Hematopoietic multipotent progenitor cell treated with erythropoietin and hydrocortisone succinate and interleukin-3 and kit ligand, for 15 days (in vitro differentiated cells): ENCODE results near the gene MUC5B.
"Not testable (repeated sequence)": the region's sequence is repeated elsewhere in the genome, so short reads cannot be mapped to it uniquely, and the experiment has no call there.

ENCODE experiments used
- DNase-seq: peaks from one replicate; pipeline ENCODE4 v3.0.0-alpha.2; 2015; ENCODE audit warnings: low spot score

Gene MUC5B

DNA sequence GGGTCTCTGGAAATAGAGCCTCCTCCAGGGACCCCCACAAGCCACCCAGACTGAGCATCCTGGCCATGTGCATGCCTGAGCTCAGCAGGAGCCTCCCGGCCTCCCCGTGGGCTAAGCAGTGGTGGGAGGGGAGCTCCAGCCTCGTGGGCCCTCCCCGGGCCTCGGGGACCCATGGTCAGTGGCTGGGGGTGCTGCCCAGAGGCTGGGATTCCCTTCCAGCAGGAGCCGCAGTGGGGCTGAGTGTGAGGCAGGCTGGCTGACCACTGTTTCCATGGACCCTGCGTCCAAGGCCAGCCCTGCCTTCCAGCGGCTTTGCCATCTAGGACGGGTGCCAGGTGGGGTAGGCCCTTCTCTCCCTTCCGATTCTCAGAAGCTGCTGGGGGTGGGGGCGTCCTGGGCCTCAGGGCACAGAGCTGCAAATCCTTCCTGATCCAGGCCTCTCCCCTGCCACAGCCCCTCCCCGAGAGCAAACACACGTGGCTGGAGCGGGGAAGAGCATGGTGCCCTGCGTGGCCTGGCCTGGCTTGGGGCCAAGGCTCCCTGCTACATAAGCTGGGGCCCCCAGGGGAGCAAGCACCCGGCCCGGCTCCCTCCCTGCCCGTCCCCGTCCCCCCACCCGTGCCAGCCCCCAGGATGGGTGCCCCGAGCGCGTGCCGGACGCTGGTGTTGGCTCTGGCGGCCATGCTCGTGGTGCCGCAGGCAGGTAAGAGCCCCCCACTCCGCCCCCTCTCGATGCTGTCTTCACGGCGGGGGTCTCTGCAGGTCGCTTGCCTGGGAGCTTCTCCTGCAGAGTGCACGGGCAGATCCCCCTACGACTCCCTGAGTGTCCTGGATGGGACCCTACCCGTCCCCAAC, at the start of gene MUC5B:
TSS of gene MUC5B (plus strand) at position 576 of the 855 bp plus-strand sequence. CDS start at position 634, 58 bp downstream.
- no peak for DNase-seq

- not testable (repeated sequence) for DNase-seq
These were observed 49.5 kb upstream of the MUC5B start for GRCh38 chr11:1173396-1173795.

DNA sequence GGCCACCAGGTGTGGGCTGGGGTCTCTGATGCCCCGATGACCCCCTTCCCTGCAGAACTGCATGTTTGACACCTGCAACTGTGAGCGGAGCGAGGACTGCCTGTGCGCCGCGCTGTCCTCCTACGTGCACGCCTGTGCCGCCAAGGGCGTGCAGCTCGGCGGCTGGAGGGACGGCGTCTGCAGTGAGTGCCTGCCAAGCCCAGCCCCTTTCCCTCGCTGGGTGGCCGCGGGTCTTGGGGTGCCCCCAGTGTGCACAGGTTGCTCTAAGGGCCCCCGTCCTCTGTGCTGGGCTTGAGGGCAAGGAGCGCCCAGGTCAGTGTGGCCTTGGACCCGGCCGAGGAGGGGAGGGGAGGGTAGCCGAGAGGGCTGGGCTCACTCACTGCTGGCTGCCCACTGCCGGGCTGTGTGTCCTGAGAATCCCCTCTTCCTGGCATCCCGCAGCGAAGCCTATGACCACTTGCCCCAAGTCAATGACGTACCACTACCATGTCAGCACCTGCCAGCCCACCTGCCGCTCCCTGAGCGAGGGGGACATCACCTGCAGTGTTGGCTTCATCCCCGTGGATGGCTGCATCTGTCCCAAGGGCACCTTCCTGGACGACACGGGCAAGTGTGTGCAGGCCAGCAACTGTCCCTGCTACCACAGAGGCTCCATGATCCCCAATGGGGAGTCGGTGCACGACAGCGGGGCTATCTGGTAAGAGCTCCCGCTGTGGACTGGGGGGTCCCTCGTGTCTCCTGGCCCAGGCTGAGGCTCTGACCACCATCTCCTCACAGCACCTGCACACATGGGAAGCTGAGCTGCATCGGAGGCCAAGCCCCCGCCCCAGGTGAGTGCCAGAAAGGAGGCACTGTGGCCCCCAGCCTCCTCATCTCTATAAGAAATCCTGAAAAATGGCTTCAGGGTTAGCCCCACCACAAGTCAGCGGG, 48.2 kb upstream of the MUC5B start:
- no peak for DNase-seq

DNA sequence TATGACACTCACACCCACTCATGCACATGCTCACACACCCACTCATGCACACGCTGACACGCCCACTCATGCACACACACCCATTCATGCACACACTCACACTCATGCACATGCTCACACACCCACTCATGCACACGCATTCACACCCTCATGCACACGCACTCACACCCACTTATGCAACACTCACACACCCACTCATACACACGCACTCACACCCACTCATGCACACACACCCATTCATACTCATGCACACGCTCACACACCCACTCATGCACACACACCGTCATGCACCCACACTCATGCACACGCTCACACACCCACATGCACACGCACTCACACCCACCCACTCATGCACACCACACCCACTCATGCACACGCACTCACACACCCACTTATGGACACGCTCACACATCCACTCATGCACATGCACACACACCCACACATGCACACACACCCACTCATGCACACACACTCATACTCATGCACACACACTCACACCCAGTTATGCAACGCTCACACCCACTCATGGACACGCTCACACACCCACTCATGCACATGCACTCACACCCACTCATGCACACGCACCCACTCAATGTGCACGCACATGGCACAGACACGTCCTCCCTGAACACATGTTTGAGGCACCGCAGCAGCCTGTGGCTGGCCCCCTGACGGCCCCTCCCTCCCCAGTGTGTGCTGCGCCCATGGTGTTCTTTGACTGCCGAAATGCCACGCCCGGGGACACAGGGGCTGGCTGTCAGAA, 47.2 kb upstream of the MUC5B start:
- no peak for DNase-seq

DNA sequence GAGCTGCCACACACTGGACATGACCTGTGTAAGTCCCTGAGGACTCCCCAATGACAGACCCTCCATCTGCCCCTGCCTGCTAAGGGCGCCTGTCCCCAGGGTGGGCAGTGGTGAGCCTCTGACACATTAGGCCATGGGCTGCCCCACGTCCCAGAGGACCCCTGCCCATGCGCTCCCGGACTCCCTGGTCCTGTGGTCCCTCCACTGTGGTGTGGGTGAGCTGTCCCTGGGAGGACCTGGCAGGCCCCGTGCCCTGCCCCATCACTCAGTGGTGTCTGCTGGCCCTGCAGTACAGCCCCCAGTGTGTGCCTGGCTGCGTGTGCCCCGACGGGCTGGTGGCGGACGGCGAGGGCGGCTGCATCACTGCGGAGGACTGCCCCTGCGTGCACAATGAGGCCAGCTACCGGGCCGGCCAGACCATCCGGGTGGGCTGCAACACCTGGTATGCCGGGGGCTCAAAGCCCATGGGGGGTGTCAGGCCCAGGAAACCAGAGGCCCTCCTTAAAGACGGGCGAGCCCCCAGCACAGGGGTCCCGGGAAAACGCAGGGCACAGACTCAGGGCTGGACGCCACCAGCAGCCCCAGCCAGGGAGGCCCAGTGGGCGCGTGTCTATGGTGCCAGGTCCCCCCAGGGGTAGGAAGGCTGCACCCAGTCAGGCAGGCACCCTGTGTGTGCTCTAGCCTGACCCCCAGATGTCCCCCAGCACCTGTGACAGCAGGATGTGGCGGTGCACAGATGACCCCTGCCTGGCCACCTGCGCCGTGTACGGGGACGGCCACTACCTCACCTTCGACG, 46.4 kb upstream of the MUC5B start:
- DNase-seq, result no peak

DNA sequence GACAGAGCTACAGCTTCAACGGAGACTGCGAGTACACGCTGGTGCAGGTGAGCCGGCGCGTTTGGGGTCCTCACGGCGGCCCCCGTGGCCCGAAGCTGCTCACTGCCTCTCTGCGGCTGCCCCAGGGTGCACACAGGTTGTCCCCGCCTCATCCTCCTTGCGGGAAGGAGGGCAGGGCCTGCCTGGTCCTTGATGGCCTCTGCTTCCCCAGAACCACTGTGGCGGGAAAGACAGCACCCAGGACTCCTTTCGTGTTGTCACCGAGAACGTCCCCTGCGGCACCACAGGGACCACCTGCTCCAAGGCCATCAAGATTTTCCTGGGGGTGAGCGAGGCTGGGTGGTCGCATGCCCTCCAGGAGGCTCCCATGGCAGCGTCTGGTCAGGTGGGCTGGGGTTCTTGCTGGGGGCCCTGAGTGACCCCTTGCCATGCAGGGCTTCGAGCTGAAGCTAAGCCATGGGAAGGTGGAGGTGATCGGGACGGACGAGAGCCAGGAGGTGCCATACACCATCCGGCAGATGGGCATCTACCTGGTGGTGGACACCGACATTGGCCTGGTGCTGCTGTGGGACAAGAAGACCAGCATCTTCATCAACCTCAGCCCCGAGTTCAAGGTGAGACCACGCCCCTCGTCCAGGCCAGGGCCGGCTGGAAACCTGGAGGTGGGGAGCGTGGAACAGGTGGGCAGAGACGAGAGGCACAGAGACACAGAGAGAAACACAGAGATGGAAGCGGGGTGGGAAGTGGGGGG, 45.7 kb upstream of the MUC5B start:
- DNase-seq, result no peak

DNA sequence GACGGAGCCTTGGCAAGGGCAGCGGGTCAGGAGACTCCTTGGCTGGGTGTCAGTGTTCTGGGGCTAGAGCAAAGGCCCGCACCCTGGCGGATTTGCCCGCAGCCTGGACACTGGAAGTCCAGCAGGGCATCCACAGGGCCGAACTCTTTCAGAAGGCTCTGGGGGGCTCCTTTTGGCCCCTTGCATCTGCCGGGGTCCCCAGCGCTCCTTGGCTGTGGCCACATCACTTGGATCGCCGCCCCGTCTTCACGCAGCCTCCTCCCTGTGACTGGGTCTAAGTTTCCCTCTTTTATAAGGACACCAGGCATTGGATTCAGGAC, 45.1 kb upstream of the MUC5B start:
- DNase-seq, result no peak

- no peak for DNase-seq
These were observed 44.5 kb upstream of the MUC5B start for GRCh38 chr11:1178201-1178885.

GRCh38 chr11:1178906-1179305, 44.0 kb upstream of the MUC5B start:
- DNase-seq, result no peak

- DNase-seq, result no peak
These were observed 43.2 kb upstream of the MUC5B start for GRCh38 chr11:1179641-1180040.

DNA sequence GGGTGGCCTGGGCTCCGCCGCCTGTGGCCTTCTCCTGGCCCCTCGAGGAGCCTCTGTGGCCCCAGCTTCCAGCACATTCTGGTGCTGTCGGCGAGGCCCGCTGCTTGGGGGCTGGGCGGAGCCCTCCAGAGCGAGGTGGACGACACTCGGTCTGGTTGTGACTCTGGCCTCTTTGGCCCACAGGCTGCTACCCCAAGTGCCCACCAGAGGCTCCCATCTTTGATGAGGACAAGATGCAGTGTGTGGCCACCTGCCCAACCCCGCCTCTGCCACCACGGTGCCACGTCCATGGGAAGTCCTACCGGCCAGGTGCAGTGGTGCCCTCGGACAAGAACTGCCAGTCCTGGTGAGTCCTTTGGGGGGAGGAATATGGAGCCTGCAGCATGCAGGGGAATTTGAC, 42.7 kb upstream of the MUC5B start:
- no peak for DNase-seq

DNA sequence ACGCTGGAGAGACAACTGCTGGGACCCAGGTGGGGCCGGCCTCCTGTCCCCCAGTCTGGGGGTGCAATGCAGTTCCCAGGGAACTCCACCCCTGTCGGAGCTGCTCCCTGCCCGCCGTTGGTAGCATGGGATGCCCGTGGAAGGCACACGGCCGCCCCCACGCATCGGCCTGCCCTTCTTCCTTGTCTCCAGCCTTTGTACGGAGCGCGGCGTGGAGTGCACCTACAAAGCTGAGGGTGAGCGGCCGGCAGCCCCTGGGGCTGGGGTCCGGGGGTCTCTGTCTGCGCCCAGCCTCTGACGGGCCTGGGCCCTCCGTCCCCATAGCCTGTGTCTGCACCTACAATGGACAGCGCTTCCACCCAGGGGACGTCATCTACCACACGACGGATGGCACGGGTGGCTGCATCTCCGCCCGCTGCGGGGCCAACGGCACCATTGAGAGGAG, 41.9 kb upstream of the MUC5B start:
- DNase-seq, result no peak

DNA sequence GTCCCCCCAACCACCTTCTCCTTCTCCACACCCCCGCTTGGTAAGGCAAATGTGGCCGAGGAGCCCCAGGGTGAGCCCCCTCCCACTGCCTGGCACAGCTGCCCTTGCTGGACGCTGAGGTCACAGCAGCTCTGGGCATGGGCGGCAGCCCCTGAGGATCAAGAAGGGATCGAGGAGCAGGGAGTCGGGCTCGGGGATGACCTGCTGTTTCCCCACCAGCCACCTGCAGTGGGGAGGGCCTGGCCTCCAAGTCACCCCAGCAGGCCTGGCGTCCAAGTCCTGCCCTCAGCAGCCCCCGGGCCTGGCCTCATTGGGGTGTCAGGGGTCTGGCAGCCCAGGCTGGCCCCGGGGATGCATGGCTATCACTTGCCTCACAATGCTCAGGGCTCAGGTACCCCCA, 41.4 kb upstream of the MUC5B start:
- no peak for DNase-seq

DNA sequence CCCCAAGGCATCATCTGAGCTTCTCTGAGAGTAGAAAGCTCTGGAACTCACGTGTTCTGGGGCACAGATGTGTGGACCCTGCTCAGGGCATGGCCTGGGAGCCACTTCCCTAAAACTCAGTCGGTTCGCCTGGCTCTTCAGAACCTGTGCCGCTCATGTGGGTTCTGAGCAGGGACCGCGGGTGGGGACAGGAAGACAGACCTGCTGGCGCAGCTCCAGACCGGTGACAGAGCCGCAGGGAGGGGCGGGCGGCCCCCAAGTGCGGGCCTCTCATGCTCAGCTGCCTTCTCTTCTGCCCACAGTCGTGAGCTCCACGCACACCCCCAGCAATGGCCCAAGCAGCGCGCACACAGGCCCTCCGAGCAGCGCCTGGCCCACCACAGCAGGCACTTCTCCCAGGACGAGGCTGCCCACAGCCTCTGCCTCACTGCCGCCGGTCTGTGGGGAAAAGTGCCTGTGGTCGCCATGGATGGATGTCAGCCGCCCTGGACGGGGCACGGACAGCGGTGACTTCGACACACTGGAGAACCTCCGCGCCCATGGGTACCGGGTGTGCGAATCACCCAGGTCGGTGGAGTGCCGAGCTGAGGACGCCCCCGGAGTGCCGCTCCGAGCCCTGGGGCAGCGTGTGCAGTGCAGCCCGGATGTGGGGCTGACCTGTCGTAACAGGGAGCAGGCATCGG, 40.9 kb upstream of the MUC5B start:
- DNase-seq, result no peak

- DNase-seq, result not testable (repeated sequence)
These were observed 38.7 kb upstream of the MUC5B start for GRCh38 chr11:1184139-1184538.

DNA sequence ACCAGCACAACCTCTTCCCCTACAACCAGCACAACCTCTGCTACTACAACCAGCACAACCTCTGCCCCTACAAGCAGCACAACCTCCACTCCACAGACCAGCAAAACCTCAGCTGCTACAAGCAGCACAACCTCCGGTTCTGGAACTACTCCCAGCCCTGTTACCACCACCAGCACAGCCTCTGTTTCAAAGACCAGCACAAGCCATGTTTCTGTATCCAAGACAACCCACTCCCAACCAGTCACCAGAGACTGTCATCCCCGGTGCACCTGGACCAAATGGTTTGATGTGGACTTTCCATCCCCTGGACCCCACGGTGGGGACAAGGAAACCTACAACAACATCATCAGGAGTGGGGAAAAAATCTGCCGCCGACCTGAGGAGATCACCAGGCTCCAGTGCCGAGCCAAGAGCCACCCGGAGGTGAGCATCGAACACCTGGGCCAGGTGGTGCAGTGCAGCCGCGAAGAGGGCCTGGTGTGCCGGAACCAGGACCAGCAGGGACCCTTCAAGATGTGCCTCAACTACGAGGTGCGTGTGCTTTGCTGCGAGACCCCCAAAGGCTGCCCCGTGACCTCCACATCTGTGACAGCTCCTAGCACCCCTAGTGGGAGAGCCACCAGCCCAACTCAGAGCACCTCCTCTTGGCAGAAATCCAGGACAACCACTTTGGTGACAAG, 34.3 kb upstream of the MUC5B start:
- DNase-seq, result not testable (repeated sequence)

DNA sequence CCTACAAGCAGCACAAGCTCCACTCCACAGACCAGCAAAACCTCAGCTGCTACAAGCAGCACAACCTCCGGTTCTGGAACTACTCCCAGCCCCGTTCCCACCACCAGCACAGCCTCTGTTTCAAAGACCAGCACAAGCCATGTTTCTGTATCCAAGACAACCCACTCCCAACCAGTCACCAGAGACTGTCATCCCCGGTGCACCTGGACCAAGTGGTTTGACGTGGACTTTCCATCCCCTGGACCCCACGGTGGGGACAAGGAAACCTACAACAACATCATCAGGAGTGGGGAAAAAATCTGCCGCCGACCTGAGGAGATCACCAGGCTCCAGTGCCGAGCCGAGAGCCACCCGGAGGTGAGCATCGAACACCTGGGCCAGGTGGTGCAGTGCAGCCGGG, 33.0 kb upstream of the MUC5B start:
- DNase-seq, result not testable (repeated sequence)

DNA sequence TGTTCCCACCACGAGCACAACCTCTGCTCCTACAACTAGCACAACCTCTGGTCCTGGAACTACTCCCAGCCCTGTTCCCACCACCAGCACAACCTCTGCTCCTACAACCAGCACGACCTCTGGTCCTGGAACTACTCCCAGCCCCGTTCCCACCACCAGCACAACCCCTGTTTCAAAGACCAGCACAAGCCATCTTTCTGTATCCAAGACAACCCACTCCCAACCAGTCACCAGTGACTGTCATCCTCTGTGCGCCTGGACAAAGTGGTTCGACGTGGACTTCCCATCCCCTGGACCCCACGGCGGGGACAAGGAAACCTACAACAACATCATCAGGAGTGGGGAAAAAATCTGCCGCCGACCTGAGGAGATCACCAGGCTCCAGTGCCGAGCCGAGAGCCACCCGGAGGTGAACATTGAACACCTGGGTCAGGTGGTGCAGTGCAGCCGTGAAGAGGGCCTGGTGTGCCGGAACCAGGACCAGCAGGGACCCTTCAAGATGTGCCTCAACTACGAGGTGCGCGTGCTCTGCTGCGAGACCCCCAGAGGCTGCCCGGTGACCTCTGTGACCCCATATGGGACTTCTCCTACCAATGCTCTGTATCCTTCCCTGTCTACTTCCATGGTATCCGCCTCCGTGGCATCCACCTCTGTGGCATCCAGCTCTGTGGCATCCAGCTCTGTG, 30.9 kb upstream of the MUC5B start:
- not testable (repeated sequence) for DNase-seq
